HT1080 (cell line): ENCODE measurements around the gene ATP2A3. TPM values are rescaled to one million over a fixed set of nuclear protein-coding genes. Genes with fewer than 3 reads are reported as not detected.
"Not testable (repeated sequence)": the region's sequence is repeated elsewhere in the genome, so short reads cannot be mapped to it uniquely, and the experiment has no call there.

Experiments
- DNase-seq: peaks from one replicate; pipeline ENCODE4 v3.0.0-alpha.2; 2015; ENCODE audit warnings: low read depth
- total RNA-seq: library from RNA; depleted of rRNA; stranded (reverse); fragments of >200 nt; shearing (Covaris generic); gene quantifications from 2 replicates; pipeline ENCODE4 v1.2.3, GENCODE V29; 2014

ATP2A3 gene
- total RNA-seq, 1 experiment from 2014 or later: not detected

GRCh38 chr17:3992370-3992769, 28.1 kb upstream of the ATP2A3 start:
- no peak for DNase-seq

DNA sequence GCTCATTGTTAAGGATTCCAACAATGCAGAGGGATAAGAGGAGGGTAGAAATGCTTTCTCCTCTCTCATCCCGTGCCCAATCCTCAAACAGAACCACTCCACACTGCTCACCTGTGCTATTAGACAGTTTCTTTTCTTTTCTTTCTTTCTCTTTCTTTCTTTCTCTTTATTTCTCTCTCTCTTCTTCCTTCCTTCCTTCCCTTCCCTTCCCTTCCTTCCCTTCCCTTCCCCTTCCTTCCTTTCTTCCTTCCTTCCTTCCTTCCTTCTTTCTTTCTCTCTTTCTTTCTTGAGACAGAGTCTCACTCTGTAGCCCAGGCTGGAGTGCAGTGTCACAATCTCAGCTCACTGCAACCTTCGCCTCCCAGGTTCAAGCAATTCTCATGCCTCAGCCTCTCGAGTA, 27.5 kb upstream of the ATP2A3 start:
- DNase-seq: not testable (repeated sequence)

DNA sequence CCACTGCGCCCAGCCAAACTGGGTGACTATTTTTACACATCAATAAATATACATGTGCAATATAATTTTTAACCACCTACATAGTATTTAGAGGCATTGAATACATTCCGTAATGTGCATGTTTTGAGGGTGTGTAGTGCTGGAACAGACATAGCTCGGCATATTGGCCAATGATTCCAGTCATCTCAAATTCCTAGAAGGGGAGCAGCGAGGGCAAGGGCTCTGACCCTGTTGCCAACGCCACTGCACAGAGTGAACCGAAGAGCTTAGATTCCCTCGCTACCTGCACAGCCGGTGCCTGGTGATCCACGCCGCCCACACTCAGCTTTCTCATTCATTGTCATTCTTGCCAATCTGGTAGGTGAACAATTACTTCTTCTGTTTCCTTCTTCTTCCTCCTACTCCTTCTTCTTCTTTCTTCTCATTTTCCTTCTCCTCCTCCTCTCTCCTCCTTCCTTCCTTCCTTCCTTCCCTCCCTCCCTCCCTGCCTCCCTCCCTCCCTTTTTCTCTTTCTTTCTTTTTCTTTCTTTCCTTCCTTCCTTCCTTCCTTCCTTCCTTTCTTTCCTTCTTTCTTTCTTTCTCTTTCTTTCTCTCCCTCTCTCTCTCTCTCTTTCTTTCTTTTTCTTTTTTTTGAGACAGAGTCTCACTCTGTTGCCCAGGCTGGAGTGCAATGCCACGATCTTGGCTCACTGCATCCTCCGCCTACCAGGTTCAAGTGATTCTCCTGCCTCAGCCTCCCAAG, 26.3 kb upstream of the ATP2A3 start:
- DNase-seq: no peak

- DNase-seq: no peak
These were observed 25.0 kb upstream of the ATP2A3 start for GRCh38 chr17:3989041-3989886.

DNA sequence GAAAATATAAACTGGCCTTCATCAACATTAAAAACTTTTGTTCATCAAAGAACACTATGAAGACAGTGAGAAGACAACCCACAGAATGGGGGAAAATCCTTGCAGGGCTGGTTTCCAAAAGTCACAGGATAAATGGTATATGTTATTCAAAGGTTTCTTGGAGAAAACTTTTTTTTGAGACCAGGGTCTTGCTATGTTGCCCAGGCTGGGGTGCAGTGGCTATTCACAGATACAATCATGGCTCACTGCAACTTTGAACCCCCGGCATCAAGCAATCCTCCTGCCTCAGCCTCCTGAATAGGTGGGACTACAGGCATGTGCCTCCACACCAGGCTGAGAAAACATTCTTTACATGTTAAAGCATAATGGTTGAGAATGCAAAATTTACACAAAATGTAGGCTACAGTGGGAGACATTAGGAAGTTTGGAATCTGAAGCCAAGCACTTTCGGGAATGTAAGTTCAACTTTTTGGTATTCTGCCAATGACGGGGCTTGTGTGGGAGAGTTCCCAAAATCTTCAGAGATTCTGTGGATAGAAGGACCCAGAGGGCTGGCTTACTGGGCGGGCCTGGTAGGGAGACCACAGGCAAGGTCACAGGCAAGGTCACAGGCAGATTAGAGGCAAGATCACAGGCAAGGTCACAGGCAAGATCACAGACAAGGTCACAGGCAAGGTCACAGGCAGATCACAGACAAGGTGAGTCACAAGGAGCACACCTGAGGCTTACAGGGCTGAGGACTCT, 24.2 kb upstream of the ATP2A3 start:
- no peak for DNase-seq

GRCh38 chr17:3986939-3987335, 22.7 kb upstream of the ATP2A3 start:
- DNase-seq: no peak

- DNase-seq: no peak
These were observed 22.2 kb upstream of the ATP2A3 start for GRCh38 chr17:3986270-3986938.

- no peak for DNase-seq
These were observed 21.6 kb upstream of the ATP2A3 start for GRCh38 chr17:3985846-3986245.

- peak; percentile 68 for DNase-seq
These were observed 19.6 kb upstream of the ATP2A3 start for GRCh38 chr17:3983606-3984484.

- no peak for DNase-seq
These were observed 18.3 kb upstream of the ATP2A3 start for GRCh38 chr17:3982541-3983017.

- DNase-seq: no peak
These were observed 17.9 kb upstream of the ATP2A3 start for GRCh38 chr17:3982113-3982512.

- DNase-seq: no peak
These were observed 17.2 kb upstream of the ATP2A3 start for GRCh38 chr17:3981455-3981854.

GRCh38 chr17:3980381-3981014, 16.3 kb upstream of the ATP2A3 start:
- DNase-seq: no peak

- peak; percentile 13 for DNase-seq
These were observed 15.0 kb upstream of the ATP2A3 start for GRCh38 chr17:3979290-3979611.

DNA sequence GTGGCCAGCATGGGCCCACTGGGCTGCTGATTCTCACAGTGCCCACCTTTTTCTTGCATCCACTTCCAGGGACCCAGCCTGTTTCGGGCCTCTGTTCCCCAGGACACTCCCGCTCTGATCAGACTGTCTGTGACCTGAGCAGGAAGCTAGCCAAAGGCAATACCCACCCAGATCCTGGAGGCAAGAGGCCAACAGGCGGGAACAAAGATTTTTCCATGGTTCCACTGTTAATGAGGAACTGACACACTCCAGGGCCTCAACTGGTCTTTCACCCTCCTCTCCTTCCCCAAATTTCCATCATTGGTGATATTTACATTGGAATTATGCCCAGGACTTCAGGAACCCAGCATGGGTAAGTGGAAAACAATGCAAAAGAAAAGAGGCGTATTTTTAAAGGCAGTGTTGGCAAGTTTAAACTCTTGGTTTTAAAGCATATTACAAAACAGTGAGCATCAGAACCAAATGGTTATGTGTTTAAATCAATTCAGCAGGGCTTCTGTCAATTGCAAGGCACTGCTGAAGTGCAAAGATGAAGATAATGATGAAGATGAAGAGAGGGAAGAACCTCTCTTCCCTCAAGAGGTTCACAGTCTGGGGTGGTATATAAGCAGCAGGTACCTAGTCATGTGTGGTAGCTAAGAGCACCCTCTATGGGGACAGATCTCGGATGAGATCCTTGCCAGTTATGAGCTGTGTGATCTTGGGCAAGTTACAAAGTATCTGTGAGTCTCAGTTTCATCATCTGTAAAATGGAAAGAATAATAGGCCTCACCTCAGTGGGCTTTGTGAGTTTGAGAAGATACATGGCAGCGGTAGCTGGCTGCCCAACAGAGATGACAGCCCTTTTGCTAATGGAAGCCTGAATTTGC, 14.4 kb upstream of the ATP2A3 start:
- DNase-seq: no peak

- no peak for DNase-seq
These were observed 13.2 kb upstream of the ATP2A3 start for GRCh38 chr17:3977387-3977786.

DNA sequence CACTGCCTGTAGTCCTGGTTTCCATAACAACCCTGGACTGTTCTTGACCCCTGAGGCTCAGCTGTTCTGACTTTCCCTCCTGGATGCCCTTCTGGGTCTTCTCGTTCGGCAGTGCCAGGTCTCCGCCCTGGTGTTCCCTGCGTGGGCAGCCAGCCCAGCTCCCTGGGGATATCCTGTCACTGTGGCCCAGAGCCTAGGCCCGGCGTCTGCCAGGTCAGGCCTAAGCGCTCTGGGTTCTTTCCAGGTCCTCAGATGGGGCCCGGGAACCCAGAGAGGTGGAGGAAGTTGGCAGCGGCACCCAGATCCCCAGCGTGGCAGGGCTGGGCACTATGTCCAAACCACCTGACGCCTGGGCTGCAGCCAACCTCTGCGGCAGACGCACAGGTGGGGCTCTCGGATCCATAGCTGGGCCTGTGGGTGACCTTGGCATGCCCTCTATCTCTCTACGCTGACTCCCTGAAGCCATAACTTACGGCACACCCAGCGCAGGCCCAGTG, 12.5 kb upstream of the ATP2A3 start:
- DNase-seq: no peak

GRCh38 chr17:3974980-3975379, 10.7 kb upstream of the ATP2A3 start:
- DNase-seq: no peak
